Testis (tissue), 2 donors: ENCODE data around the gene PTPN2.

Experiments used
- CTCF ChIP-seq, 3 experiments: fragments of 450-650 bp in 2 of 3; fragments of 200-600 bp in 1 of 3; sonication (generic) in 1 of 3; IDR thresholded peaks; one replicate each; pipeline ENCODE4 v1.5.1; 2016 to 2019; ENCODE audit warnings: antibody characterized with exemption in 3 of 3, mild to moderate bottlenecking in 2 of 3, moderate library complexity in 1 of 3
- POLR2A ChIP-seq: fragments of 450-650 bp; IDR thresholded peaks from one replicate; pipeline ENCODE4 v1.6.1; 2017; ENCODE audit warnings: antibody characterized with exemption, mild to moderate bottlenecking, moderate library complexity

DNA sequence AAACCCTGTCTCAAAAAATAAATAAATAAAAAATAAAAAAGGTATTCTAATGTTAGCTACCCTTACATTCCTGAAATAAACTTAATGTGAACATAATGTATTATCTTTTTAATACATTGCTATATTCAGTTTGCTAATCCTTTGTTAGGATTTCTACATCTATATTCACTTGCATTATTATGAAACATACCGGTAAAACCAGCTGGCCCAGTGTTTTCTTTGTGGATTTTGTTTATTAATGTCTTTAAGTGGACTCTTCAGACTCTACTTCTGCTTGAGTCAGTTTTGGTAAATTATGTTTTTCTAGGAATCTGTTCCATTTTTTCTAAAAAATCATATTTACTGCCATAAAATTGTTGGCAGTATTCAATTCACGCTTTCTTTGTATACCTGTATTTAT, 34.5 kb downstream of the PTPN2 start:
- TF ChIP-seq CTCF (IDR thresholded peaks at IDR 0.05) (no peak), POLR2A (no peak)
